ENCODE data around the gene MAP2K3.

The MAP2K3 gene

GRCh38 chr17:21252796-21253645 is 31.5 kb upstream of the MAP2K3 start, which contains the start of gene NATD1:
Gene NATD1 (minus strand): TSS chr17:21253410. CDS start chr17:21253264, 146 bp downstream.
- DNase-seq (ENCODE audit: low read depth) = peak; percentile 69

- DNase-seq (ENCODE audit: low read depth) = no peak
Observed at GRCh38 chr17:21253646-21254441, 30.7 kb upstream of the MAP2K3 start.

GRCh38 chr17:21258593-21258992 is 25.9 kb upstream of the MAP2K3 start:
- no peak for DNase-seq (ENCODE audit: low read depth)

GRCh38 chr17:21262259-21262993 is 22.1 kb upstream of the MAP2K3 start:
- DNase-seq (ENCODE audit: low read depth) = no peak

GRCh38 chr17:21263376-21263775 is 21.1 kb upstream of the MAP2K3 start:
- DNase-seq (ENCODE audit: low read depth) = no peak

- DNase-seq (ENCODE audit: low read depth) = no peak
Observed at GRCh38 chr17:21268596-21269188, 15.8 kb upstream of the MAP2K3 start.

- DNase-seq (ENCODE audit: low read depth) = no peak
Observed at GRCh38 chr17:21269394-21269793, 15.1 kb upstream of the MAP2K3 start.

GRCh38 chr17:21271454-21272183 is 12.9 kb upstream of the MAP2K3 start:
- no peak for DNase-seq (ENCODE audit: low read depth)

- DNase-seq (ENCODE audit: low read depth) = no peak
Observed at GRCh38 chr17:21272250-21272649, 12.3 kb upstream of the MAP2K3 start.

GRCh38 chr17:21272881-21273792 is 11.4 kb upstream of the MAP2K3 start:
- DNase-seq (ENCODE audit: low read depth) = no peak

- no peak for DNase-seq (ENCODE audit: low read depth)
Observed at GRCh38 chr17:21275047-21275578, 9.4 kb upstream of the MAP2K3 start.

- DNase-seq (ENCODE audit: low read depth) = peak; percentile 94
Observed at GRCh38 chr17:21275579-21276263, 8.8 kb upstream of the MAP2K3 start.

GRCh38 chr17:21276264-21276588 is 8.3 kb upstream of the MAP2K3 start:
- no peak for DNase-seq (ENCODE audit: low read depth)

GRCh38 chr17:21277332-21277731 is 7.2 kb upstream of the MAP2K3 start:
- DNase-seq (ENCODE audit: low read depth) = no peak

- DNase-seq (ENCODE audit: low read depth) = no peak
Observed at GRCh38 chr17:21278450-21279197, 5.9 kb upstream of the MAP2K3 start.

- DNase-seq (ENCODE audit: low read depth) = no peak
Observed at GRCh38 chr17:21279198-21279535, 5.3 kb upstream of the MAP2K3 start.

- DNase-seq (ENCODE audit: low read depth) = no peak
Observed at GRCh38 chr17:21279582-21279981, 4.9 kb upstream of the MAP2K3 start.

GRCh38 chr17:21280081-21280518 is 4.4 kb upstream of the MAP2K3 start:
- peak; percentile 85 for DNase-seq (ENCODE audit: low read depth)

- DNase-seq (ENCODE audit: low read depth) = no peak
Observed at GRCh38 chr17:21282231-21282630, 2.3 kb upstream of the MAP2K3 start.
